Mesenchymal stem cell (in vitro differentiated cells and primary cell): ENCODE results near the gene CHN2.

Experiments
- DNase-seq: peaks from one replicate; pipeline ENCODE4 v3.0.0-alpha.2; 2013
- H2AFZ ChIP-seq: one replicate; pipeline ENCODE4 v1.6.1; 2013; ENCODE audit warnings: low read depth, mild to moderate bottlenecking, control low read depth, inconsistent platforms, low read length, moderate library complexity
- H2AK5ac ChIP-seq: 2 replicates; pipeline ENCODE4 v1.6.1; 2013; ENCODE audit warnings: low read length, moderate library complexity, mild to moderate bottlenecking, inconsistent platforms; ENCODE audit not compliant: severe bottlenecking
- H2BK120ac ChIP-seq: one replicate; pipeline ENCODE4 v1.6.1; 2013; ENCODE audit warnings: low read depth, mild to moderate bottlenecking, inconsistent platforms, low read length, moderate library complexity
- H2BK12ac ChIP-seq, 2 experiments: one replicate each; pipeline ENCODE4 v1.6.1; 2013; ENCODE audit warnings: inconsistent platforms in 2 of 2, low read length in 2 of 2, mild to moderate bottlenecking in 2 of 2, moderate library complexity in 2 of 2, control low read depth in 1 of 2
- H2BK15ac ChIP-seq: one replicate; pipeline ENCODE4 v1.6.1; 2013; ENCODE audit warnings: mild to moderate bottlenecking, low read depth, inconsistent platforms; ENCODE audit not compliant: poor library complexity, severe bottlenecking
- H2BK5ac ChIP-seq: 2 replicates; pipeline ENCODE4 v1.6.1; 2013; ENCODE audit warnings: low read depth, mild to moderate bottlenecking, low read length, control low read depth, inconsistent platforms; ENCODE audit not compliant: poor library complexity, severe bottlenecking
- H3K14ac ChIP-seq, 2 experiments: one replicate each; pipeline ENCODE4 v1.6.1; 2013; ENCODE audit warnings: inconsistent platforms in 2 of 2, low read length in 2 of 2, control low read depth in 1 of 2, mild to moderate bottlenecking in 1 of 2, moderate library complexity in 1 of 2
- H3K18ac ChIP-seq, 2 experiments: one replicate each; pipeline ENCODE4 v1.6.1; 2013; ENCODE audit warnings: inconsistent platforms in 2 of 2, low read length in 2 of 2, control low read depth in 1 of 2, low read depth in 1 of 2, mild to moderate bottlenecking in 1 of 2
- H3K23ac ChIP-seq, 2 experiments: one replicate each; pipeline ENCODE4 v1.6.1; 2013; ENCODE audit warnings: inconsistent platforms in 2 of 2, low read length in 2 of 2, mild to moderate bottlenecking in 2 of 2, moderate library complexity in 2 of 2, control low read depth in 1 of 2
- H3K27ac ChIP-seq: 2 replicates; pipeline ENCODE4 v1.5.1; 2013; ENCODE audit warnings: mild to moderate bottlenecking, moderate library complexity, low read length, control low read depth, inconsistent platforms; ENCODE audit not compliant: poor library complexity, severe bottlenecking
- H3K27me3 ChIP-seq, 2 experiments: 2 replicates each; pipeline versions ENCODE4 v1.6.1 to v1.7.0; 2013; ENCODE audit warnings: low read length in 2 of 2, mild to moderate bottlenecking in 2 of 2, moderate library complexity in 2 of 2, control low read depth in 1 of 2, inconsistent platforms in 1 of 2; ENCODE audit not compliant: control insufficient read depth in 1 of 2, insufficient read depth in 1 of 2
- H3K36me3 ChIP-seq, 2 experiments: 2 replicates each; pipeline versions ENCODE4 v1.6.1 to v1.7.0; 2013; ENCODE audit warnings: low read length in 2 of 2, control low read depth in 1 of 2, inconsistent platforms in 1 of 2, low read depth in 1 of 2, mild to moderate bottlenecking in 1 of 2; ENCODE audit not compliant: insufficient read depth in 2 of 2, control insufficient read depth in 1 of 2
- H3K4ac ChIP-seq, 2 experiments: one replicate each; pipeline ENCODE4 v1.6.1; 2013; ENCODE audit warnings: inconsistent platforms in 2 of 2, low read length in 2 of 2, mild to moderate bottlenecking in 2 of 2, moderate library complexity in 2 of 2, control low read depth in 1 of 2, low read depth in 1 of 2
- H3K4me1 ChIP-seq: 2 replicates; pipeline ENCODE4 v1.6.1; 2013; ENCODE audit warnings: low read depth, low read length, control low read depth; ENCODE audit not compliant: control insufficient read depth, insufficient read depth
- H3K4me2 ChIP-seq: 2 replicates; pipeline ENCODE4 v1.6.1; 2013; ENCODE audit warnings: low read length, mild to moderate bottlenecking, inconsistent platforms; ENCODE audit not compliant: poor library complexity, severe bottlenecking
- H3K4me3 ChIP-seq, 2 experiments: 2 replicates each; pipeline versions ENCODE4 v1.5.1 to v1.7.0; 2013; ENCODE audit warnings: low read length in 2 of 2, mild to moderate bottlenecking in 2 of 2, control low read depth in 1 of 2, low read depth in 1 of 2; ENCODE audit not compliant: insufficient read depth in 1 of 2
- H3K79me1 ChIP-seq: replicated peaks from 2 replicates; pipeline ENCODE4 v1.6.1; 2013; ENCODE audit warnings: mild to moderate bottlenecking, control low read depth, low read length, inconsistent platforms; ENCODE audit not compliant: poor library complexity, severe bottlenecking
- H3K9ac ChIP-seq: 2 replicates; pipeline ENCODE4 v1.7.0; 2013; ENCODE audit warnings: mild to moderate bottlenecking, low read length, moderate library complexity
- H3K9me3 ChIP-seq: 2 replicates; pipeline ENCODE4 v1.7.0; 2013; ENCODE audit warnings: mild to moderate bottlenecking, low read length; ENCODE audit not compliant: control insufficient read depth
- H4K8ac ChIP-seq: one replicate; pipeline ENCODE4 v1.6.1; 2013; ENCODE audit warnings: inconsistent platforms, mild to moderate bottlenecking, low read length, moderate library complexity
- H4K91ac ChIP-seq: one replicate; pipeline ENCODE4 v1.6.1; 2013; ENCODE audit warnings: mild to moderate bottlenecking, low read length, inconsistent platforms
- WGBS: methylation state at CpG from one replicate; pipeline ENCODE4 v1.1.7; 2013; ENCODE audit warnings: mixed read lengths; 5-methylcytosine and 5-hydroxymethylcytosine counted together

The CHN2 gene

DNA sequence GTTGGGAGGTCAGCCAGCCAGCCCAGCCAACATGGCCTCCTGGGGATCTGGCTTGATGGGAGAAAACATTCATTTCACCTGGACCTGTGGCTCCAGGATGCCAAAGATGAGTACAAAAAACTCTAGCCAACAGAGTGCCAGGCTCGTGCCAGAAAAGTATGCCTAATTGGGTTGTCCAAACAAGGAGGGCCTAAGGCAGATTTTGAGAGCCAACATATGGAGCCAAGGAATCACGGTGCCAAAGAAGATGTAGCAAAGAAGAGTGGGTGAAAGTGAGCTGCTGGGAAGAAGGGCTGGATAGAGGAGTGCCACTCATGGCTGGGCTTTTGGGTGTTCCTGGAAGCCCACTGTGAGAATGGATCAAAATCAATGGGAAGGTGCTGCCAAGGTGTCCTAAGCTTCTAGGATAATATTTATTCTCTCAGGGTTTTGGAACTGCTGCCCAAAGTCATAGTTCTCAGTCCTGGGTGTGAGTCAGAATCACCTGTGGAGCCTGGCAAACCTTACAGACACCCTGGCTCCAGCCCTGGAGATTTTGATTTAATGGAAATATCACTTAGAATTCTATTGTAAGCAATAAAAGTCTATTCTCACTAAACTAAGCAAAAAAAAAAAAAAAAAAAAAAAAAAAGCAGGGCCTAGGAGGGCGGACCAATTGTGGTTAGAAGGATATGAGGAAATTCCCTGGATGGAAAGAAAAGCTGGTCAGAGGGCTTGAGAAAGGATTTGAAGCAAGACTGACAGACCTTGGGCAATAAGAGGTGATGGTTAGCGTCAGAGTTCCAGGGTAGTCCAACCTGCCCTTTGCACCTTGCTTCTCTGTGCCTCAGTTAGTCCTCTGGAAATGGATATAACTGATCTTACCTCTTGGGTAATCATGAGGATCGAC, 186.9 kb downstream of the CHN2 start:
- 84% methylated on average over 4 of the region's 5 CpGs for WGBS
- H3K79me1 ChIP-seq = no peaks in the 10 kb centered on the region
- H2AFZ ChIP-seq = no peak overlapping the region
- no peak overlapping the region for H2BK5ac ChIP-seq
- no peak overlapping the region for H3K9ac ChIP-seq
- H3K4me2 ChIP-seq = no peak overlapping the region
- DNase-seq = no peak
- H3K9me3 ChIP-seq = no peaks in the 10 kb centered on the region
- H3K18ac ChIP-seq = no peak overlapping the region
- no peak overlapping the region for H3K23ac ChIP-seq
- H4K91ac ChIP-seq = no peak overlapping the region
- H3K4me1 ChIP-seq = no peaks in the 10 kb centered on the region
- no peak overlapping the region for H3K14ac ChIP-seq
- no peak overlapping the region for H2BK120ac ChIP-seq
- H3K4ac ChIP-seq = no peak overlapping the region
- no peak overlapping the region for H2AK5ac ChIP-seq
- H2BK12ac ChIP-seq = no peak overlapping the region
- H3K27me3 ChIP-seq = peaks cover 0 to 3% of the 10 kb centered on the region in 2 experiments
- H2BK15ac ChIP-seq = no peak overlapping the region
- no peak overlapping the region for H3K4me3 ChIP-seq
- H3K36me3 ChIP-seq = no peaks in the 10 kb centered on the region
- H4K8ac ChIP-seq = no peak overlapping the region
- no peak overlapping the region for H3K27ac ChIP-seq

DNA sequence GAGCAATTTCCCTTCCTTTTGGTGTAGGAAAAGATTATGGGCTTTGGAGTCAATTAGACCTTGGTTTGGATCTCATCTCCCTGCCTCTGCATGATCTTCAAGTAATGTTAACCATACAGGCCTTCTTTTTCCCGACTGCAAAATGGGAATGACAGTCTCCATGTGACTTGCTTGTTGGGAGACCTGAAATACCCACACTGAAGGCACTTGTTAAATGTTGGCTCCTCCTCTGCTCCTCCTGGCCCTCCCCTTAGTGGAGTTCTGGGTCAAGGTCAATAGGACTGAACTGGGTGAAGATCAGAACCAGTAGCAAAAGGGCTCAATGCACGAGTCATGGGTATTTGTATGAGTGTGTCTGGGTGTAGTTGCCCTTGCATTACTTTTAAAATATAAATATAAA, 189.7 kb downstream of the CHN2 start:
- no peaks in the 10 kb centered on the region for H3K4me1 ChIP-seq
- 64% methylated on average over 1 of the region's 2 CpGs for WGBS
- H2BK15ac ChIP-seq = no peak overlapping the region
- H3K4ac ChIP-seq = no peak overlapping the region
- no peak for DNase-seq
- no peak overlapping the region for H2BK120ac ChIP-seq
- H2BK12ac ChIP-seq = no peak overlapping the region
- H3K79me1 ChIP-seq = no peaks in the 10 kb centered on the region
- H3K4me3 ChIP-seq = no peak overlapping the region
- no peak overlapping the region for H3K23ac ChIP-seq
- no peak overlapping the region for H4K8ac ChIP-seq
- H2AFZ ChIP-seq = no peak overlapping the region
- H2AK5ac ChIP-seq = no peak overlapping the region
- no peak overlapping the region for H3K4me2 ChIP-seq
- no peak overlapping the region for H2BK5ac ChIP-seq
- H3K9ac ChIP-seq = no peak overlapping the region
- no peak overlapping the region for H4K91ac ChIP-seq
- peaks cover 3% of the 10 kb centered on the region in 2 experiments for H3K27me3 ChIP-seq
- no peak overlapping the region for H3K14ac ChIP-seq
- H3K27ac ChIP-seq = no peak overlapping the region
- H3K18ac ChIP-seq = no peak overlapping the region
- H3K9me3 ChIP-seq = no peaks in the 10 kb centered on the region
- H3K36me3 ChIP-seq = no peaks in the 10 kb centered on the region

DNA sequence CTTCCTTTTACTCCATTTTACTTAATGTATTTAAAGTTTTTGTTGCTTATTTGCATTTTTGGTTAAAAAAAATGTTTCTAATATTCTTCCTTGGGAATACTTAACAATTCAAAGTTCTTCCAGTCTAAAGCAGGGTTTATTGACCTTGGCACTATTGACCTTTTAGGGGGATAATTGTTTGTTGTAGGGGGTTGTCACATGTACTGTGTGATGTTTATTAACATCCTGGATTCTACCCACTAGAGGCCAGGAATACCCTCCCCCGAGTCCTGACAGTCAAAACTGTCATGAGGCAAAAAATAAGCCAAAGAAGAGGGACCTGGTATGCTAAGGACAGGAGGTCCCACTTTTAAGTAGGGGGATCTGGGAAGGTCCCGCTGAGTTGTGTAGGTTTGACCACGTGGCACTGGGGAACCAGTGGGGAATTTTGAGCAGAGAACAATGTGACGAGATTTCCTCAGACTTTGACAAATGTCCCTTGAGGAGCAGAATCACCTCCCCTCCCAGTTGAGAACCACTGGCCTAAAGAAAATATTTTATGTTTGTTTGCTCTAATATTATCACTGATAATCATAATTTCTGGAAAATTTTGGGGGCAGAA, 190.7 kb downstream of the CHN2 start:
- Histone ChIP-seq H3K4ac (no peak overlapping the region), H3K4me1 (no peaks in the 10 kb centered on the region), H3K9ac (no peak overlapping the region), H4K8ac (no peak overlapping the region), H3K18ac (no peak overlapping the region), H3K27me3 (peaks cover 3% of the 10 kb centered on the region in 2 experiments), H2BK12ac (no peak overlapping the region), H3K14ac (no peak overlapping the region), H3K9me3 (no peaks in the 10 kb centered on the region), H3K27ac (no peak overlapping the region), H3K79me1 (no peaks in the 10 kb centered on the region), H3K4me3 (no peak overlapping the region), H2BK5ac (no peak overlapping the region), H4K91ac (no peak overlapping the region), H2BK120ac (no peak overlapping the region), H3K4me2 (no peak overlapping the region), H2BK15ac (no peak overlapping the region), H3K23ac (no peak overlapping the region), H2AK5ac (no peak overlapping the region), H2AFZ (no peak overlapping the region), H3K36me3 (no peaks in the 10 kb centered on the region)
- DNase-seq = no peak
- 57% methylated on average over 3 of the region's 4 CpGs for WGBS

DNA sequence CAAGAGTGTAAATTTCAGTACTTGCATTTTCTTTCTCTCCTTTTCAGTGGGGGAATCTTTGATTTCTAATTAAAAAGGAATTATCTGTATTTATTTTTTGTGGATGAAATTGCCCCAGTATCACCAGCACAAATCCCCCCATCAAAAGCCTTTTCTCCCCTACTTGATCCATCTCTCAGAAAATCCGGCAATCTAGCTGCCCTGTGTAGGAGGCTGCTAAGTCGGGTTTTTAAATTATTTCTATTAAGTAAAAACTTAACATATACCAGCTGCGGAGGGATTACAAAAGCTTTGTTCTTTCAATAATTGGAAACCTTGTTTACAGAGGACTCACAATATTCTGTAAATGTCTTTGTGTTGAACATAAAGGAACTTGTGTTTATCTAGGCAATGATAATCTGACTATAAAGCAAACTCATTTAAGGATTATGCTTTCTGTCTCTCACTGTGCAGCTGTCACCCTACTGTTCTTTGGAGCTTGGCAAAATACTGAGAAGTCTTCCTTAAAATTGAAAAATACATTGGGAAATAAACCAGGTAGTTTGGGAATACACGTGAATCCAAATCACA, 191.7 kb downstream of the CHN2 start:
- Histone ChIP-seq H3K23ac (no peak overlapping the region), H2AFZ (no peak overlapping the region), H3K27me3 (peaks cover 0 to 9% of the 10 kb centered on the region in 2 experiments), H3K14ac (no peak overlapping the region), H4K8ac (no peak overlapping the region), H3K9ac (no peak overlapping the region), H3K18ac (no peak overlapping the region), H3K4me3 (no peak overlapping the region), H3K27ac (no peak overlapping the region), H3K36me3 (no peaks in the 10 kb centered on the region), H2BK120ac (no peak overlapping the region), H2BK12ac (no peak overlapping the region), H3K79me1 (no peaks in the 10 kb centered on the region), H2BK15ac (no peak overlapping the region), H3K4ac (no peak overlapping the region), H3K9me3 (no peaks in the 10 kb centered on the region), H4K91ac (no peak overlapping the region), H3K4me1 (no peaks in the 10 kb centered on the region), H2BK5ac (no peak overlapping the region), H3K4me2 (no peak overlapping the region), H2AK5ac (no peak overlapping the region)
- 67% methylated on average over 1 of the region's 4 CpGs for WGBS
- DNase-seq = no peak
